Activated CD4-positive, alpha-beta T cell treated with anti-CD3 and anti-CD28 coated beads, Interleukin-2, amount 50 U/mL, for 4 hours (primary cell): ENCODE data around the gene ONECUT3.
A peak's percentile ranks its signal among the peaks of the same experiment; 100 is the strongest.

Experiments used
- DNase-seq, 2 experiments: peaks; one replicate each; pipeline ENCODE4 v3.0.0-alpha.2; 2020

ONECUT3 gene

DNA sequence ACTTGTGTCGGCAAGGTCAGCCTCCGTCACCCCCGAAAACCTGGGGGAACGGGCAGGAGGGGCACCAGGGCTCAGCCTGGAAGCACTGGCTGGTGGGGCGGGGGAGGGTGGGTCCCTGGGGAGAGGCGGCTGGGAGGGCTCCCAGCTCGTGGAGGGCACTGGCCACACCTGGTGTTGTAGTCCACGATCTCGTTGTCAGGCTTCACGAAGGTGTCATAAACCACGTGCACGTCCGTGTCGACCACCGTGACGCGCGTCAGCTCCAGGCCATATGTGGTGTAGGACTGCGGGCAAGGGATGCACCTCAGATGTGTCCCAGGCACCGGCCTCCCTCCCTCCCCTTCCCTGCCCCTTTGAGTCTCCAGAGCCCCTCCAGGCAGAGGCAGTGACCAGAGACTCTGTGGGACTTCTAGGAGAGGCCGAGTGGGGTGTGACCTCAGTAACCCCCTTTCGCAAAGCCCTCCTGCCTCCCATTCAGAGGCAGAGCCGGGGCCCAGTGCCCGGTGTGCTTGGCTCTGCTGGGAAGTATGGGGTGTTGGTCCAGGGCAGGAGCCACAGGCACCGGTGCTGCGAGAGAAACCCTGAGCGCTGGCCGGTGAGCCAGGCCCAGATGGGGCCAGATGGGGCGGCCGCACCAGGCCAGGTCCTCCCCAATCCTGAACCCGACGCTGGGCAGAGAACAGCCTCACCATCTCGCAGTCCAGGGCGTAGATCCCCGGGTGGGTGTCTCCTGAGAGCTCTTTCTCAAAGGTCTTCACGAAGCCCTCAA, 63.4 kb downstream of the ONECUT3 start:
- no peak for DNase-seq

- DNase-seq: no peak
These were observed 64.4 kb downstream of the ONECUT3 start for GRCh38 chr19:1817553-1818179.

GRCh38 chr19:1818549-1819195, 65.4 kb downstream of the ONECUT3 start:
- no peak for DNase-seq

DNA sequence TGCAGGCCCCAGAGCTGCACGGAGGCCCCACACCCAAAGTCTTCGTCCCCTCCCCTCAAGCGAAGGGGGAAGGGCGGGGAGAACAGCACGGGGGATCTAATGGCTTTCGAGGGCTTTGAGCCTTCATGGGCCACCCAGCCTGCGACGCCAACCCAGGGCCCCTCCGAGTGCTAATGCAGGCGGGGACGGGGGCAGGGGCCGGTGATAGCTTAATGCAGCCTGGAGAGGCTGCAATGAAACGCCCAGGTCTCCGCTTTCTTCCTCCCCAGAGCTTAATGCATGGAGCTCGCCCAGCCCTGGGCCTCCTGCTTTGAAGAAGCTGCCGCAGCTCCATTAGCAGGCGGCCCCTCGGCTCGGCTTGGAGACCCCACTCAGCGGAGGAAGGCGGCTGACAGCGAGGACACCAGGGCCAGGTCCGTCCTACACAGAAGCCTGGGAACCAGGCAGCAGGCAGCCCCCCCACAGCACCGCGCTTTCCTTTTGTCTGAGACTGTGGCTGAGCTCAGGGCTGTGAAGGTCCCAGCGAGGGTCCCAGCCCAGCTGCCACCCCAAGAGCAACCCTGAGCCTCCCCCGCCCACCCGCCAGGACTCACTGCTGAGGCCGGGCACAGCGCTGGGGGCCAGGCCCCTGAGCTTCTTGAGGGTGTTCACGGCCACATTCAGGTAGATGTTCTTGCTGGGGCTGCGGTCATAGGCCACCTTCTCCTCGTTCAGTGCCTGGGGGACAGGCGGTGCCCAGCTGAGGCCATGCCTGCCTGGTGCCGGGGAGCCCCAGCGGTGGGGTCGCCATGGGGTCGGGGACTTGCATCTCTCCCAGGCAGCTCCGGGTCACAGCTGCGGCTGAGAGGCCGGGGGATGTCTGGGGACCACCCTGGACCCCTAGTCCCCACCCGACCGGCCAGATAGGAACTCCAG, 66.3 kb downstream of the ONECUT3 start:
- no peak for DNase-seq

GRCh38 chr19:1822210-1822609, 68.9 kb downstream of the ONECUT3 start:
- no peak for DNase-seq

- no peak for DNase-seq
These were observed 69.7 kb downstream of the ONECUT3 start for GRCh38 chr19:1823020-1823419.

DNA sequence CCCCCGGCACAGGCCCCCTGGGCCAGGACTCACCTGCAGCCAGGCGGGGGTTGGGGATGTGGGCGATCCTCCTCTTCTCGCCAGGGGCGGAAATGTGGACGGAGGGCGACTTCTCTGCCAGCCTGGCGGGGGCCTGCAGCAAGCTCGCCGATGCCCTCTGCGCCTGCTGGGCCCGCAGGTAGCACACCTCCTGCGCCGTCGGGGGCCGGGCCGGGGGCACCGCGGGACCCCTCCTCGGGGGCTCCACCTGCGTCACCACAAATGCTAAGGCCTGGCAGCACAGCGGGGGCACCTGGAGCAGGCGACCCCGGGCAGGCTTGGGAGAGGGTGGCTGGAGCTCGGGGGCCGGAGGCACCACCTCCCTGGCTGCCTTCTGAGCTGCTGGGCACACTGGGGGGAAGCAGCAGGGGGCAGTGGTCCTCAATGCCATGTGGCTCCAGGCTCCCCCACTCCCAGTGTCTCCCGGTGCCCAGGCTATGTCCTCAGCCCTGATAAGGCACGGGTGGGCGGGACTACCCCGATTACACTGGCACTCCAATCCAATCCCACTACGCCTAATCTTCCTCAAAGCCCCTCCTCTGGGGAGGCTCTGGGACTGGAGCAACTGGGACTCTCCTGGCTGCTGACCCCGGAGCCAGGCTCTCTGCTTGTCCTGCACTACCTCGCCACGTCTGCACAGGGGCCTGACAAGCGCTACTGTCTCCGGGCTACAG, 70.4 kb downstream of the ONECUT3 start:
- no peak for DNase-seq

DNA sequence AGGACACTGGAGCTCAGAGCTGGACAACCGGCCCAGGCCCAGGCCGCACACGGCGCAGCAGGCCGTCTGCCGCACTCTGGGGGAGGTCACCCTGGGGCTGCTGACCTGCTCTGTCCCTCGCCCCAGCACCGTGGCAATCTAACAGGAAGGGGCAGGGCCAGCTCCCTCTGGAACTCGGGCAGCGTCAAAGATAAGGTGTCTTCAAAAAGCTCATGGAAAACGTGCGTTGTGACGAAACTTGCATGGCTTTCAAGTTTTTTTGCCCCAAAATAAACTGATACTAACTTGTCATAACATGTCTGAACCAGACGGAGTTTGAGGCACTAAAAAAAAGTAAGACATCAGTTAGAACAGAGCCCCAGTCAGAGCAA, 70.9 kb downstream of the ONECUT3 start:
- DNase-seq: no peak

DNA sequence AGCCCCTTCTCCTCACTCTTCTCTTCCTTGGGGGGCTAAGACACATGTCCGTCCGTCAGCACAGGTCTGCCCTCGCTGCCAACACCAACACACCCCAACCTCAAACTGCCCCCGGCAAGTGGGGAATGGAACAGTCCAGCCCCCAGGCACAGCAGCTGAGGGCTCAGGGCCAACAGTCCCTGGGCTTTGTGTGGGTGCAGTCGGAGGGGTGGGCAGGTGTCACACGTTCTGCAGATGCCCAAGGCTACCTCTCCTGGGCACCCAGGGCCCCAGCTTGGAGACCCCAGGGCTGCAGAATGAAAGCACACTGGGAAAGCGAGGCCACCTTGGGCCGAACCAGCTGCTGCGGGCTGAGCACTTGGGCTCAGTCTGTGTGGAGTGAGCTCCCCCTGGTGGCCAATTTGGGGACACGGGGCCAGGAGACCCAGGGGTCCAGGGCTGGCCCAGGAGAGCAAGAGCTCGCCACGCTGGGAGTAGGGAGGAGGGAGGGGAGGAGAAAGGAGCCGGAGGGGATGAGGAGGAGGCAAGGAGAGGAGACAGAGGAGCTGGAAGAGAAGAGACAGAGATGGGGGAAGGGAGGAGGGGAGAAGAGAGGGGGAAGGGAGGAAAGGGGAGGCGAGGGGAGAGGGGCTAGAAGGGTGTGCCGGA, 72.7 kb downstream of the ONECUT3 start:
- peak; percentile 73 to 75 for DNase-seq

DNA sequence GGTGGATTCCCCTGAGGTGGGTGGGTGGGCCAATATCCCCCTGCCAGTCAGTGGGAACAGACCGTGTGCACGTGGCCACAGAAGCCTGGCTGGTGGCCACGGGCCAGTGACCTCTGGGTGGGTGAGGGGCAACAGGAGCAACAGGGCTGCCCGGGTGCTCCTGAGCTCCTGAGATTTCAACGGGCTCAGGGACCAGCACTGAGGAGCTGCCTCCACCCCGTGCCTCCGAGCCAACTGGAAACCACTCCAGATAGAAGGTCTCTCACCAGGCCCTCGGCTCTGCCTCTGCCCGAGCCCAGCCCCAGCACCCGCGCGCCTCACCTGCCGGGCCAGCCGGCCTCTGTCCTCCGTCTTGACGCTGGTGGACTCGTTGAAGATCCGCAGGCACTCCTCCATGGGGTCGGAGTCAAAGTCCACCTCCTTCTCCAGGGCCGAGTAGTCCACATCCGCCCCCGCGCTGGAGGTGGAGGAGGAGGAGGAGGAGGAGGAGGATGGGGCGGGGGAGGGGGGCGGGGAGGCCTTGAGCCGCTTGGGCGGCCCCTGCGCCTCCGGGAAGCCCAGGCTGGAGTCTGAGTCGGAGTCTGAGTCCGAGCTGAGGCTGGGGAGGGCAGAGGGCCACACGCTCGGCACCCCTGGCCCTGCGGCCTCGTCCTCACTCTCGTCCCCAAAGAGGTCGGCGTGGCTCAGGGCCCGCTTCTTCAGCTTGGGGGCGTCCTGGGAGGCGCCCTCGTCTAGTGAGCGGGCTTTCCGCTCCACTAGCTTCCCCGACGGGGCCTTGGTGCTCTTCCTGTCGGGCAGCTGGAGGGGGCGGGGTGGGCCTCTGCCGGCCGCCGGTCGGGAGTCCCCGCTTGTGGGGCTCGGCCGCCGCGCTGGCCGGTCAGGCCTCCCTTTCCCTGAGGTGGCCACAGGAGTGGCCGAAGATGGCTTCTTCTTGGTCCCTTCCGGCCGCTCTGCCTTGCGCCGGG, 73.5 kb downstream of the ONECUT3 start:
- DNase-seq: no peak

DNA sequence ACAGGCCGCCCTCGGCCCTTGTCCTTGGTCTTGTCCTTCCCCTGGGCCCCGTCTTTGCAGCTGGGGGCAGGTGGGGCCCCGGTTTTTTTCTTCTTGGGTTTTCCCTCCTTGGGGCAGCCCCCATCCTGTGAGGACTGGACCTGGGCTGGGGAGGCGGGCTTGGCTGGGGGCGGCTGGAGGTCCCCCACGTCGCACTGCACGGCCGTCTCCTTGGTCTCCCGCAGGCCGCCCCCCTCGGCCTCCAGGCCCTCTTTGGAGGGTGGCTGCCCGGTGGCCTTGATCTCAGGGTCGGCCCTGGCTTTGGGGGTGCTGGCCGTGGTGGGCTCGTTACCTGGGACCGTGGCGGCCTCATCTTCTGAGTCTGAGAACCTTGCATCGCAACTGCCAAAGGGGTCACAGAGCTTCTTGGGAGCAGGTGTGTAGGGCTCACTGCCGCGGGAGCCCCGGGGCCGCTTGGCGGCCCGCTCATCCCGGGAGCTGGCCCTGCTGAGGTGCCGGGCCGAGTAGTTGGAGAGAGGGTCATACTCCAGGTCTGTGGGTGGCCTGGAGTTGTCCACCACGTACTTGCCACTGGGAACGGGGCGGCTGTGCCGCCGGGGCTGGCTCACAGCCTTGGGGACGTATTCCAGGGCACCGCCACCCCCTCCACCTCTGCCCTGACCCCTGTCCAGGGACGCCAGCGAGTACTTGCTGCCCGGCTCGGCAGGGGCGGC, 74.4 kb downstream of the ONECUT3 start:
- no peak for DNase-seq

- DNase-seq: no peak
These were observed 75.3 kb downstream of the ONECUT3 start for GRCh38 chr19:1828279-1829238.

- no peak for DNase-seq
These were observed 76.7 kb downstream of the ONECUT3 start for GRCh38 chr19:1829958-1830357.

- no peak for DNase-seq
These were observed 77.3 kb downstream of the ONECUT3 start for GRCh38 chr19:1830568-1830967.
